ENCODE data around the gene RNF114.
A peak's percentile ranks its signal among the peaks of the same experiment; 100 is the strongest.

The RNF114 gene

DNA sequence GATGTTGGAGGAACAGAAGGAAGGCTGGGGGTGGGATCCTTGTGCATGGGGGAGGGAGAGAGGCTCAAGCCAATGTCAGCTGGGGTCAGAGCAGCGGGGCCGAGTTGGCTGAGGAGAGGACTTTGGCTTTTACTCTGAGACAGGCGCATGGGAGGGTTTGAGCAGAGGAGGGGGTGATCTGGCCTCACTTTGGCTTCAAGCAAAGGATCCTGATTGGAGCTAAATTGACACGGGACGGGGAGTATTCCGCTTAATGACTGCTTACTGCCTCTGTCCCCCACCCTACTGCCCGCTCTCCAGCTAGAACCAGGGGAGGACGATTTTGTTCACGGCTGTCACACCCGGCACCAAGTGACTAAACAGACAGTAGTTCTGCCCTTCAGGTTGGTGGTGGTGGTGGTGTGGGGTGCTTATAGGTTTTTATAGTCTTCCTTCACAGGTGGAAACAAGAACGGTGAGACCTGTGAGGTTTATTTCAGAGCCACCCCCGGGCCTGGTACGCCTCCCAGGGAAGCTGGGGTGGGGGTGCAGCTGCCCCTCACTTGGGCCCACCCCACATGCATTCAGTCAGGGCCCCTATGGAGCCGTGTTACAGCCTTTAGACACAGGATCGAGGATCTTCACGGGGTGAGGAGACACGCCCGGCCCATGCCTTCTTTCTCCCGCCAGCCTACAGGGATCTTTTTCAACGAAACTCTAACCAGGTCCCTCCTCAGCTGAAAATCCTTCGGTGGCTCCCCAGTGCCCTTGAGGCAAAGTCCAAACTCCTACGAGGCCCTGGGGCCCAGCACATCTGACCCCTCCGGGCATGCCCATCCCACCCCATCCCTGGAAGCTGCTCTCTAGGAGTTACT, 45.2 kb downstream of the RNF114 start:
- TF ChIP-seq SIN3A (IDR thresholded peaks at IDR 0.05; ENCODE audit: borderline replicate concordance, insufficient read depth, low read length) (no peak), POLR2AphosphoS5 (IDR thresholded peaks at IDR 0.05; ENCODE audit: low read depth, low read length) (no peak), FOXP2 (optimal IDR thresholded peaks at IDR 0.05; ENCODE audit: borderline replicate concordance, extremely low read depth, extremely low read length, insufficient read depth) (no peak), TAF1 (IDR thresholded peaks at IDR 0.05; ENCODE audit: borderline replicate concordance, insufficient read depth, low read length) (no peak)
- TF ChIP-seq, protein P1, sequence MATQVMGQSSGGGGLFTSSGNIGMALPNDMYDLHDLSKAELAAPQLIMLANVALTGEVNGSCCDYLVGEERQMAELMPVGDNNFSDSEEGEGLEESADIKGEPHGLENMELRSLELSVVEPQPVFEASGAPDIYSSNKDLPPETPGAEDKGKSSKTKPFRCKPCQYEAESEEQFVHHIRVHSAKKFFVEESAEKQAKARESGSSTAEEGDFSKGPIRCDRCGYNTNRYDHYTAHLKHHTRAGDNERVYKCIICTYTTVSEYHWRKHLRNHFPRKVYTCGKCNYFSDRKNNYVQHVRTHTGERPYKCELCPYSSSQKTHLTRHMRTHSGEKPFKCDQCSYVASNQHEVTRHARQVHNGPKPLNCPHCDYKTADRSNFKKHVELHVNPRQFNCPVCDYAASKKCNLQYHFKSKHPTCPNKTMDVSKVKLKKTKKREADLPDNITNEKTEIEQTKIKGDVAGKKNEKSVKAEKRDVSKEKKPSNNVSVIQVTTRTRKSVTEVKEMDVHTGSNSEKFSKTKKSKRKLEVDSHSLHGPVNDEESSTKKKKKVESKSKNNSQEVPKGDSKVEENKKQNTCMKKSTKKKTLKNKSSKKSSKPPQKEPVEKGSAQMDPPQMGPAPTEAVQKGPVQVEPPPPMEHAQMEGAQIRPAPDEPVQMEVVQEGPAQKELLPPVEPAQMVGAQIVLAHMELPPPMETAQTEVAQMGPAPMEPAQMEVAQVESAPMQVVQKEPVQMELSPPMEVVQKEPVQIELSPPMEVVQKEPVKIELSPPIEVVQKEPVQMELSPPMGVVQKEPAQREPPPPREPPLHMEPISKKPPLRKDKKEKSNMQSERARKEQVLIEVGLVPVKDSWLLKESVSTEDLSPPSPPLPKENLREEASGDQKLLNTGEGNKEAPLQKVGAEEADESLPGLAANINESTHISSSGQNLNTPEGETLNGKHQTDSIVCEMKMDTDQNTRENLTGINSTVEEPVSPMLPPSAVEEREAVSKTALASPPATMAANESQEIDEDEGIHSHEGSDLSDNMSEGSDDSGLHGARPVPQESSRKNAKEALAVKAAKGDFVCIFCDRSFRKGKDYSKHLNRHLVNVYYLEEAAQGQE (IDR thresholded peaks at IDR 0.05; ENCODE audit: insufficient read depth in 1 of 2, low read depth in 2 of 2, low read length in 2 of 2), result no peak

DNA sequence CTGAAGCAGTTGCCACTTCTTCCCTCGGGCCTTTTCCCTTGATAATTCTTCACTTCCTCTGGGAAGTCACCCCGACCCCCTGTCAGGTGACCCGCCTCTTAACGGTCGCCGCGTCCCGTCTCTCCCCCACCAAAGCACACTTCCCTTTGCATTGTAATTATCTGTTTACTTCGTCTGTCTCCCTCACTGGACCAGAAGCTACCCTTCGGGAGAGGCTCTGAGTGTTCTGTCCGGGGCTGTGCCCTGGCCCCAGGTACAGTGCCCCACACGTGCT, 45.8 kb downstream of the RNF114 start:
- TF ChIP-seq, protein P1 (IDR thresholded peaks at IDR 0.05; ENCODE audit: insufficient read depth in 1 of 2, low read depth in 2 of 2, low read length in 2 of 2), result no peak
- no peak for TF ChIP-seq FOXP2 (optimal IDR thresholded peaks at IDR 0.05; ENCODE audit: borderline replicate concordance, extremely low read depth, extremely low read length, insufficient read depth)
- no peak for TF ChIP-seq POLR2AphosphoS5 (IDR thresholded peaks at IDR 0.05; ENCODE audit: low read depth, low read length)

GRCh38 chr20:49982346-49983122, 46.3 kb downstream of the RNF114 start, which contains the start of gene SNAI1:
SNAI1 (plus strand) TSS chr20:49982980; CDS start chr20:49983060, 80 bp downstream.
- TF ChIP-seq TAF1 (IDR thresholded peaks at IDR 0.05; ENCODE audit: borderline replicate concordance, insufficient read depth, low read length) (peak; percentile 73; the same call in 1 of the 2 replicates), POLR2AphosphoS5 (IDR thresholded peaks at IDR 0.05; ENCODE audit: low read depth, low read length) (peak; percentile 97), FOXP2 (optimal IDR thresholded peaks at IDR 0.05; ENCODE audit: borderline replicate concordance, extremely low read depth, extremely low read length, insufficient read depth) (peak; percentile 37), SIN3A (IDR thresholded peaks at IDR 0.05; ENCODE audit: borderline replicate concordance, insufficient read depth, low read length) (0 out of 2 replicates have a peak, but pooled peaks have one; percentile 24)
- TF ChIP-seq, protein P1 (IDR thresholded peaks at IDR 0.05; ENCODE audit: insufficient read depth in 1 of 2, low read depth in 2 of 2, low read length in 2 of 2), result no peak

DNA sequence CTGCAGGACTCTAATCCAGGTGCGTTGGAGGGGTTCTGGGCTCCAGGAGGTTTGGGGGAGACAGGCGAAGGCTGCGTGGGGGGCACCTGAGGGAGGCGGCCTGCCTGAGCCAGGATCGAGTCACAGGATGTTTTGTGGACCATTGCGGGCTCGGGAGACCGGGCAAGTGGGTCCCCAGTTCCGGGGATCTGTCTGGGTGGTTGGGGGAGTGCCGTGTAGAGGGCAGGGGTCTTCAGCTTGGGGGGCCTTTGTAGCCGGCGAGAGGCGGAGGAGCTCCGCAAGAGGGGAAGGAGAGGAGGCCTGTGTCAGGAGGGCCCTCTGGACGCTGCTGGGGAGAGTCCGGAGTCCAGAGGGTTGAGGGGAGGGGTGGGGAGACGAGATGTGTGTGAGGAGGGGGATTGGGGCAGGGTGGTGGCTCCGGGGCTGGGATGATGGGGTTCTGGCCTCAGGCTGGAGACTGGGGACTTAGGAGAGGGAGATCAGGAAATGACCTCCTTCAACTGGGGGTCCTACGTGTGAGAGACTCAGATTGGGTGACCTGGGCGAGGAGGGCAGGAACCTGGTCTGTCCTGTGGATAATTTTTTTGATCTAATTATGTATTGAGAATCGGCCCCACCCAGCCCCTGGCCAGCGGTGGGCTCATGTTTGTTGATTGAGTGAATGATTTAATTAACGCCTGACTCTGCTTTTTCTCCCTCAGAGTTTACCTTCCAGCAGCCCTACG, 47.1 kb downstream of the RNF114 start:
- no peak for TF ChIP-seq POLR2AphosphoS5 (IDR thresholded peaks at IDR 0.05; ENCODE audit: low read depth, low read length)
- TF ChIP-seq SIN3A (IDR thresholded peaks at IDR 0.05; ENCODE audit: borderline replicate concordance, insufficient read depth, low read length), result no peak
- TF ChIP-seq FOXP2 (optimal IDR thresholded peaks at IDR 0.05; ENCODE audit: borderline replicate concordance, extremely low read depth, extremely low read length, insufficient read depth), result no peak
- TF ChIP-seq, protein P1 (IDR thresholded peaks at IDR 0.05; ENCODE audit: insufficient read depth in 1 of 2, low read depth in 2 of 2, low read length in 2 of 2), result no peak
- TF ChIP-seq TAF1 (IDR thresholded peaks at IDR 0.05; ENCODE audit: borderline replicate concordance, insufficient read depth, low read length), result no peak
